Body of pancreas (tissue), 4 donors: Measurements from ENCODE around the gene MT1M. TPM values are rescaled to one million over a fixed set of nuclear protein-coding genes. Genes with fewer than 3 reads are reported as not detected.

Source experiments
- ATAC-seq: fragments of 150-250 bp; one replicate; pipeline ENCODE4 v1.9.1; 2016
- DNase-seq, 4 donors: peaks; one replicate each; pipeline ENCODE4 v3.0.0-alpha.2; 2019
- H3K27ac ChIP-seq, 4 donors: fragments of 200-600 bp; sonication (generic); 1 replicate in 3 of 4; 2 replicates in 1 of 4; pipeline versions ENCODE4 v1.5.1 to v1.6.1; 2016 to 2019; ENCODE audit warnings: mild to moderate bottlenecking in 1 of 4, mixed read lengths in 1 of 4, moderate library complexity in 1 of 4
- H3K27me3 ChIP-seq, 2 donors: fragments of 200-600 bp; sonication (generic); one replicate each; pipeline ENCODE4 v1.6.0; 2016; ENCODE audit warnings: mild to moderate bottlenecking in 1 of 2
- H3K36me3 ChIP-seq, 2 donors: fragments of 200-600 bp; sonication (generic); replicated peaks in 1 of 2; 2 replicates each; pipeline ENCODE4 v1.5.1; 2016; ENCODE audit warnings: low read depth in 2 of 2; ENCODE audit not compliant: insufficient read depth in 1 of 2
- H3K4me1 ChIP-seq: fragments of 200-600 bp; sonication (generic); one replicate; pipeline ENCODE4 v1.6.0; 2016
- H3K4me3 ChIP-seq, 2 donors: fragments of 200-600 bp; sonication (generic); 1 replicate in 1 of 2; 2 replicates in 1 of 2; pipeline ENCODE4 v1.5.1; 2016 to 2019
- H3K9me3 ChIP-seq, 3 donors: fragments of 200-600 bp; sonication (generic); 1 replicate in 2 of 3; 2 replicates in 1 of 3; pipeline ENCODE4 v1.5.1; 2016
- POLR2A ChIP-seq, 3 donors: fragments of 450-650 bp; IDR thresholded peaks; one replicate each; pipeline ENCODE4 v1.6.1; 2016; ENCODE audit warnings: antibody characterized with exemption in 3 of 3, mild to moderate bottlenecking in 2 of 3
- WGBS, 2 donors: methylation state at CpG; one replicate each; pipeline ENCODE4 v1.1.5; 2017; 5-methylcytosine and 5-hydroxymethylcytosine counted together
- intact Hi-C: fragments of 100-400 bp; cut with DNase I; formaldehyde crosslinking; loops from one replicate; pipeline ENCODE4 v1.15.1; 2023
- total RNA-seq, 2 donors: library from RNA; depleted of rRNA; stranded (reverse); fragments of >200 nt; gene quantifications; one replicate each; pipeline ENCODE4 v1.1.0, GENCODE V29; 2016
- TF ChIP-seq, protein P1 (sequence below), 7 experiments: fragments of 450-650 bp in 4 of 7; fragments of 200-600 bp in 3 of 7; sonication (generic) in 3 of 7; IDR thresholded peaks; one replicate each; pipeline ENCODE4 v1.5.1; 2016 to 2019; ENCODE audit warnings: antibody characterized with exemption in 7 of 7

Gene MT1M
- total RNA-seq, 2 donors from 2014 or later = 9.6 to 112 TPM

GRCh38 chr16:56628486-56629350 lies 3.7 kb upstream of the MT1M start:
- no peak overlapping the region for H3K4me3 ChIP-seq
- WGBS, 2 donors = 52 to 56% methylated on average over 8 to 9 of the region's 9 CpGs
- intact Hi-C loops = no loop called here
- DNase-seq (peak in 2 of 4 donors; percentile 18 to 37), ATAC-seq (no peak)
- H3K27me3 ChIP-seq = no peaks in the 10 kb centered on the region
- H3K27ac ChIP-seq = peak overlapping the region in 1 of 4 donors; percentile 98
- H3K36me3 ChIP-seq = no peaks in the 10 kb centered on the region
- TF ChIP-seq, protein P1, sequence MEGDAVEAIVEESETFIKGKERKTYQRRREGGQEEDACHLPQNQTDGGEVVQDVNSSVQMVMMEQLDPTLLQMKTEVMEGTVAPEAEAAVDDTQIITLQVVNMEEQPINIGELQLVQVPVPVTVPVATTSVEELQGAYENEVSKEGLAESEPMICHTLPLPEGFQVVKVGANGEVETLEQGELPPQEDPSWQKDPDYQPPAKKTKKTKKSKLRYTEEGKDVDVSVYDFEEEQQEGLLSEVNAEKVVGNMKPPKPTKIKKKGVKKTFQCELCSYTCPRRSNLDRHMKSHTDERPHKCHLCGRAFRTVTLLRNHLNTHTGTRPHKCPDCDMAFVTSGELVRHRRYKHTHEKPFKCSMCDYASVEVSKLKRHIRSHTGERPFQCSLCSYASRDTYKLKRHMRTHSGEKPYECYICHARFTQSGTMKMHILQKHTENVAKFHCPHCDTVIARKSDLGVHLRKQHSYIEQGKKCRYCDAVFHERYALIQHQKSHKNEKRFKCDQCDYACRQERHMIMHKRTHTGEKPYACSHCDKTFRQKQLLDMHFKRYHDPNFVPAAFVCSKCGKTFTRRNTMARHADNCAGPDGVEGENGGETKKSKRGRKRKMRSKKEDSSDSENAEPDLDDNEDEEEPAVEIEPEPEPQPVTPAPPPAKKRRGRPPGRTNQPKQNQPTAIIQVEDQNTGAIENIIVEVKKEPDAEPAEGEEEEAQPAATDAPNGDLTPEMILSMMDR (IDR thresholded peaks at IDR 0.05) = no peak
- TF ChIP-seq POLR2A (IDR thresholded peaks at IDR 0.05) = no peak
- peaks cover 49% of the 10 kb centered on the region for H3K4me1 ChIP-seq
- no peaks in the 10 kb centered on the region for H3K9me3 ChIP-seq

GRCh38 chr16:56629531-56629930 lies 2.9 kb upstream of the MT1M start:
- H3K9me3 ChIP-seq = no peaks in the 10 kb centered on the region
- no peak for DNase-seq
- H3K27me3 ChIP-seq = no peaks in the 10 kb centered on the region
- no peak for ATAC-seq
- TF ChIP-seq, protein P1 (IDR thresholded peaks at IDR 0.05) = no peak
- TF ChIP-seq POLR2A (IDR thresholded peaks at IDR 0.05) = no peak
- peaks cover 48% of the 10 kb centered on the region for H3K4me1 ChIP-seq
- no peaks in the 10 kb centered on the region for H3K36me3 ChIP-seq
- WGBS, 2 donors = 58 to 68% methylated on average over 3 of the region's 3 CpGs
- intact Hi-C loops = no loop called here
- H3K4me3 ChIP-seq = no peak overlapping the region
- peak overlapping the region in 1 of 4 donors; percentile 98 for H3K27ac ChIP-seq

DNA sequence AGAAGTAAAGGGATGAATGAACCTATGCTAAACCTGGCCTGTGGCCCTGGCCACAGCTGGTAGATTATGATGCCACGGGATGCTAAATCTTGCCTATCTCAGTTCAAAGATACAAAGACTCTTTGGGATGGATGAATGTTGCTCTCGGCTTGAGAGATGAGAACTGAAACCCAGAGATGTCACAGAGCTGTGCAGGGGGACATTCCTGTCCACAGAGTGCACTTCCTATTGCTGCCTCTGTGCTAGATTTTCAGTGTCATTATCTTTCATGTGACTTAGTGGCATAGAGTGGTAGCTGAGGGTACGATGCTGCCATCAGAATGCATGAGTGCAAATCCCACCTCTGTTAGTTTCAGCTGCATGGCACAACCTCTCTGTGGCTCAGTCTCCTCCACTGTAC lies 2.3 kb upstream of the MT1M start:
- Histone ChIP-seq H3K4me3 (no peak overlapping the region), H3K36me3 (no peaks in the 10 kb centered on the region), H3K9me3 (no peaks in the 10 kb centered on the region), H3K4me1 (peaks cover 43% of the 10 kb centered on the region), H3K27ac (no peak overlapping the region), H3K27me3 (no peaks in the 10 kb centered on the region)
- intact Hi-C loops = no loop called here
- WGBS, 2 donors = 58 to 59% methylated on average over 3 of the region's 3 CpGs
- TF ChIP-seq, protein P1 (IDR thresholded peaks at IDR 0.05) = no peak
- no peak for TF ChIP-seq POLR2A (IDR thresholded peaks at IDR 0.05)
- no peak for ATAC-seq
- DNase-seq = no peak

DNA sequence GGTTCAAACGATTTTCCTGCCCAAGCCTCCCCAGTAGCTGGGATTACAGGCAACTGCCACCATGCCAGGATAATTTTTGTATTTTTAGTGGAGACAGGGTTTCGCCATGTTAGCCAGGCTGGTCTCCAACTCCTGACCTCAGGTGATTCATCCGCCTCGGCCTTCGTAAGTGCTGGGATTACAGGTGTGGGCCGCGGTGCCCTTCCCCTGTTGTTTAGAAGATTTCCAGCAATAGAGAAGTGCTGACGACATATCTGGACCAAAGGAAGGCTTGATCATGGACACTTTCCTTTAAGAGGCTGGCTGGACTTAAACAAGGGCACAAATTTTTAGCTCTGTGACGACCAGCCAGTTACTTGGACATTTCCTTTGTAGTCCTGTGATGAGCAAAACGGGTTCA lies 1.3 kb upstream of the MT1M start:
- WGBS, 2 donors = 85 to 93% methylated on average over 10 of the region's 10 CpGs
- H3K4me3 ChIP-seq = no peak overlapping the region
- DNase-seq (no peak), ATAC-seq (no peak)
- peaks cover 36% of the 10 kb centered on the region for H3K4me1 ChIP-seq
- no peaks in the 10 kb centered on the region for H3K9me3 ChIP-seq
- H3K36me3 ChIP-seq = no peaks in the 10 kb centered on the region
- no peak for TF ChIP-seq POLR2A (IDR thresholded peaks at IDR 0.05)
- TF ChIP-seq, protein P1 (IDR thresholded peaks at IDR 0.05) = no peak
- H3K27ac ChIP-seq = peak overlapping the region in 1 of 4 donors; percentile 84
- H3K27me3 ChIP-seq = no peaks in the 10 kb centered on the region
- intact Hi-C loops = no loop called here

GRCh38 chr16:56631832-56632155 lies 665 bp upstream of the MT1M start:
- WGBS, 2 donors = 21 to 22% methylated on average over 14 of the region's 14 CpGs
- Histone ChIP-seq H3K36me3 (no peaks in the 10 kb centered on the region), H3K4me1 (peaks cover 30% of the 10 kb centered on the region), H3K27me3 (no peaks in the 10 kb centered on the region), H3K27ac (peak overlapping the region; percentile 71 to 89 (median 82)), H3K4me3 (peak overlapping the region; percentile 23 to 54), H3K9me3 (no peaks in the 10 kb centered on the region)
- TF ChIP-seq, protein P1 (IDR thresholded peaks at IDR 0.05) = no peak
- TF ChIP-seq POLR2A (IDR thresholded peaks at IDR 0.05) = no peak
- intact Hi-C loops = no loop called here
- DNase-seq (no peak), ATAC-seq (no peak)
